NCI-H1436 (cell line): Measurements from ENCODE around the gene PDCD10.

Experiments
- DNase-seq: peaks from one replicate; lab custom pipeline; 2025; lab: John Stamatoyannopoulos, UW

PDCD10 gene

GRCh38 chr3:167734498-167735232, at the start of gene PDCD10:
PDCD10 (minus strand) TSS chr3:167734892; CDS start chr3:167720157, 14,735 bp downstream.
- peak; percentile 100 for DNase-seq

DNA sequence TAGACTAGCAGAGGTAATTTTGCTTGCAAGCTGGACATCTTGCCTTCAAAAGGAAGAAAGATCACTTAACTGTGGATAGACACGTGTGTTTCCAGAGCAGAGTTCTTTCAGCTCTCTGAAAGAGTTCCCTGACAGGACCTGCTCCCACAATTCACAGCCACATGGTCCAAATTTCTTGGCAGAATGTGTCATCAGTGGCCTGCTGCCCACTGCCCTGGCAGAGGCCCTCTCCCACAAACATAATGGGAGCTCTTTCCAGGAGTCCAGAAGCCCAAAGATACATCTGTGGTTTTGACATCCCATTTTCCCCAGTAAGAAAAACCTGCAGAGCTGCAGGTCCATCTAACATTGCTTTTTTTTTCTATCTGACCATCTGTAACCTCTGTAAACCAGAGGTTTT, 49.1 kb upstream of the PDCD10 start:
- DNase-seq: no peak

GRCh38 chr3:167780214-167780883, 45.7 kb upstream of the PDCD10 start:
- DNase-seq: no peak

DNA sequence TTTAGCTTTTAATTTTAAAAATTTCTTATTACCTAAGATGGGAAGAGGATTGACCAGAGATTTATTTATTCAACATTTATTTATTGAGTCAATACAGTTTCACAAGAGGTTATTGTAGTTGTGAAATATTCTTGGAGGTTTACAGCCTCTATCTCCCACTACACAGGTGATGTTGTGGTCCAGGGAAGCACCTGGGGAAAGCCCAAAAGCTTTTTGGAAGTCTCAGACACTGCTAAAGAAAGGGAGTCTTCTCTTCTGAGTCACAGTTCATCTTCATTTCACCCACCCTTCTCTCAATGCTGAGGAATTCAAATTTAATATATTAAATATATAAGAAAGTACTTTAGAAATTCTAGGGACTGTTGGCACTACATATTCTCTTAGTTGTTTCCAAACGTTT, 42.7 kb upstream of the PDCD10 start:
- DNase-seq: no peak

- no peak for DNase-seq
Observed at GRCh38 chr3:167776066-167776685, 41.5 kb upstream of the PDCD10 start.

DNA sequence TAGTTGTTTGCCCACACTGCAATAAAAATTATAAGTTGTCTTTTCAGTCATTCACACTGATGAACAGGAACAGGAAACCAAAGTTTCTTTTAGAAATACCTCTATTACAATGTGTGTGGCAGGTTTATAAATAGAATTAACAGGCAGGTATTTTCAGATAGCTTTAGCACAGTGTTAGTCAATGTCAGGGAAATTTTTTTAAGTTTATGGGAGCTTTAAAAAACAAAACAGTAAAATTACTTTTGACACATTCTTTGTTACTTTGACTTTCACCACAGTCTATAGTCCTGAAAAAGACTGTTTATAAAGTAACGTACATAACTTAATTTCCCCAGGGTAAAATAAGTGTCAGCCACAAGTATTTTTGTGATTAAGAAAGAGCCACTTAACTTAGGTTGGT, 38.9 kb upstream of the PDCD10 start:
- DNase-seq: no peak

DNA sequence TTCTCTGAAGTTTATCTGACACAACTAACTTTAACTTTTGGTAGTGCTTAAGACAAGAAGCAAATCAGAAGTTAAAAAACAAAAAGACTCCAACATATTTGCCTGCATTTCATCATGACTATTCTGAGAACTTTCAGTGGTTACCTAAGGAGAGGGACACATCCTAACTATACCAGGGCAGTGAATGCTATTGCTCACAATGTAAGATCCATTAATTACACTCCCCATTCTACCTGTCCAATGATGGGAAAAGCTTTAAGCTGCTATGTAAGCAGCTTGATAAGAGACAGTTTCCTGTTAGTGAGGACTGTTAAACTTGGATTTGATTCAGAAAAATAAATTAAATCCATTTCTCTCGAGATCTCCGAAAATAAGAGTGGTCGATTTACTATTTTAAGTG, 38.3 kb upstream of the PDCD10 start:
- DNase-seq: no peak

- DNase-seq: no peak
Observed at GRCh38 chr3:167762296-167762695, 27.6 kb upstream of the PDCD10 start.

- DNase-seq: no peak
Observed at GRCh38 chr3:167761302-167761701, 26.6 kb upstream of the PDCD10 start.

GRCh38 chr3:167754049-167754448, 19.4 kb upstream of the PDCD10 start:
- no peak for DNase-seq

DNA sequence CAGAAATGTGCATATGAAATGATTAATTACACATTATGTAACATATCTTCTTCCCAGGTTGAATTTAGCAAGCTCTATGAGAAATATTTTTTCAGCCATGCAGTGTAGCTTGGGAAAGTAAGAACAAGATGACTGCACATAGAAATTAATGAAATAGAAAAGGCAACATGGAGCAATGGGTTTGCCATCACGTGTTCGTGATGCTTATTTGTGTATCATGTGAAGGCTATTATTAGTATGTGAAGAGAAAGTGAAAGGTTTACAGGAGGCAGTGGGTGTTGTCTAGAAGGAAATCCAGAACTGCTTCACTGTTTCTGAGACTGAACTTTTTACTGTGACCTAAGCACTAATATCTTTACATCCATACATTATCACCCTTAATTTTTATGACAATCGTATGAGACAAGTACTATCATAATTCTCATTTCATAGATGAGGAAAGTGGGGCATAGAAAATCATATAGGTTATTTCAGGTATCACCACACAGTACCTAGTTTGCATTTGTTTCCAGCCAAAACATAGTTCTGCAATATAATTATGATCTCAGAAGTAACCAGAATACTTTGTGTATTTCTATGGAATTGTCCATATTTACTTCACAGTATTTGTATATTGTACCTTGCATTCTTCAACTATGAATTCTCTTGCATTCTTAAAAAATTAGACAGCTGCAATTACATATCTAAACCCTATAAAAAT, 15.7 kb upstream of the PDCD10 start:
- DNase-seq: no peak

DNA sequence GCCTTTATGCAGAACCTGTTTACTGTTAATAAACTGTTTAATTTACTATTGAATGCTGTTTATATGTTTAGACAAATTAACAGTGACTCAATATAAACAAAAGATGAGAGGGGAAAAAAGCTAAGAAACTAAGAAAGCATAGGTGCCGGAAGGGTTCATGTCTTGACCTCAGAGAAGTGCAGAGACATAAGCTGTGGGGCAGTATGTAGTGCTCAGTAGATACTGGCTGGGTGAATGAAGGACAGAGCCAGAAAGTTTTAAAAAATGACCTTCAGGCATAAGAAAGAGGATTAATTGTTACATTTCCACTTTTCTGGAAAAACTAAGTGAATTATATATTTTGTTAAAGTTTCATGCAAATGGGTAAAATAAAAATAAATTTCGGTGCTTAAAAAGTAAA, 15.0 kb upstream of the PDCD10 start:
- no peak for DNase-seq

DNA sequence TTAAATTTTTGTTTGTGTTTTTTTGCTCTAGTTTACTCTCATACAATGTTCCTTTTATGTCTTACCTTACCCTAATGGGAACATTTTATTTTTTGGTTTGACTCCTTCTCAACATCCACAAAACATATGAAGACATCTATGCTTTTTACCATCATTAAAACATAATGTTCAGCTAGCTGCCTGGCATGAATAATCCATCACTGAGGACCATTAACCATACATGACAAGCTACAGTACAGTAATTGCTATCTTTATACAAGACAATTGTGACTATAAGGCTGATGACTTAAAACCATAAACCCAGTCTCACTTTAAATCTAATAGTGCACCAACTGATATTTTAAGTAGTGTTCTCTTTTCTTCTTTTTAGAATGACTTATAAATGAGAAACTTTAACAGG, 14.5 kb upstream of the PDCD10 start:
- no peak for DNase-seq

- no peak for DNase-seq
Observed at GRCh38 chr3:167743799-167744198, 9.1 kb upstream of the PDCD10 start.

- DNase-seq: no peak
Observed at GRCh38 chr3:167742338-167742737, 7.6 kb upstream of the PDCD10 start.

DNA sequence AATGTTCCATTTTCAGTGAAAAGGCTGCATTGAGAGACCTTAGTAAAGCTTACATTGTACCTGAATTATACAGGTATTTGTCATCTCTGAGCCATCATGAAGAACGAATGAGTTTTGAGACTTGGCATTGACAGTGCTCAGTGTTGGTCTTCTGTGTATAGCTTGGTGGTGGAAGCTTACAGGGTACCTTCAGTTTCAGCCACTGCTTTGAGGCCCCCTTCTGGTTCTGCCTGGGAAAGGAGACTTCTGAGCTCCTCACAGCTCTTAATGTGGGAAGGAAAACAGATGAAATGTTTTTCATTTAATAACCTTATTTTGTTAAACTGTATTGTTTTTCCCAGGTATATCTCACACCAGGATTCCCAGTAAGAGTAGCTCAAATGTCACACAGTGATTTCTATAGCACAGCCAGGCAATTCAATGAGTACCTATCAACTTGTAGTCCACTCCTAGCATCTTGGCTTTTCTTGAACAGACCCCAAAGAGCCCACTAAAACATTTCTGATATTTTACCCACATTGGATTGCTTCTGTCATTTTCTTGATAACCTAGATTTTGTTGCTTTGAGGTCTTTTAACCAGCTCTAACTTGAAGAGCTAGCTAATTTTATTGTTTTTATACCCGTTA, 6.4 kb upstream of the PDCD10 start:
- peak; percentile 22 for DNase-seq

DNA sequence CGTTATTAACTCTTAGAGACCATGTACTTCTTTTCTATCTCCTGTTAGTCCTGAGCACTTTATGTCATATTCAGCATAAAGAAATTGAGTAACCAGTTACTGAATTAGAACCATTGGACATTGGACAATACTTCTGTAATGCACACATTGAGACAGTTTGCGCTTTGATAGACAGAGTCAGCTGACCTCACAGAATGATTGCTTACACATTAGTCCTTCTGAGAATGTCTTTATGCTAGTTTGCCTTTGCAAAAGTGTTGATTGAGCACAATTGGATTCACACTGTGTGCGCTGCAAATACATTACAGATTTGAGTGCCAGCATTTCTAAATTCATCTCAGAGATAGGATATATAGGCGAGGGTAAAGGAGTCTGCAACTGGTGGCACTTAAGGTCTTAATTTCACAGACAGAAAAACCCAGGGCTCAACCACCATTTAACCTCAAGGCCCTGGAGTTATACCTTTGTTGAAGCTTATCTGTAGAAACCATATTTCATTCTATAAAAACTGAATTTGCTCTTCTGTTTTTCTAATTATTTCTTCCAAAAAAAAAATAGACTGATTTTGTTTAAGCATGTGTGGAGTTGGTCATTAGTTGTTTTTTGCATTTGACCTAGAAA, 4.6 kb upstream of the PDCD10 start:
- DNase-seq: no peak

DNA sequence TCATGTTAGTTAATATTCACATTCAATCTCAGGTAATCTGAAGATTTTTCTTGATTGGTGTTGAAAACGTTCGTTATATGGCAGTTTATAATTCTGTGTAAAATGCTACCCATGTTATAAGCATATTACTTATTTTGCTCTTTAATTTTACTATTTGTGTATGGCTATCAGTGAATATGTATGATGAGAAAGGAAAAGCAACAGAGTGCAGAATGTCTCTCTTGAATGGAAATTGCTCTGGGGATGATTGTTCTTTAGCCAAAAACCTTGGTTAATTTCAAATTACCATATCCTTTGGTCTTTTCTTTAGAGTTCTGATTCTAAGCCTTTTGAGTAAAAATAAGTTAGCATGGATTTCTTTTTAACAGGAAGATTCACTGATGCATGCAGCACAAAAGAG, 3.3 kb upstream of the PDCD10 start:
- DNase-seq: no peak

- no peak for DNase-seq
Observed at GRCh38 chr3:167736997-167737396, 2.3 kb upstream of the PDCD10 start.

DNA sequence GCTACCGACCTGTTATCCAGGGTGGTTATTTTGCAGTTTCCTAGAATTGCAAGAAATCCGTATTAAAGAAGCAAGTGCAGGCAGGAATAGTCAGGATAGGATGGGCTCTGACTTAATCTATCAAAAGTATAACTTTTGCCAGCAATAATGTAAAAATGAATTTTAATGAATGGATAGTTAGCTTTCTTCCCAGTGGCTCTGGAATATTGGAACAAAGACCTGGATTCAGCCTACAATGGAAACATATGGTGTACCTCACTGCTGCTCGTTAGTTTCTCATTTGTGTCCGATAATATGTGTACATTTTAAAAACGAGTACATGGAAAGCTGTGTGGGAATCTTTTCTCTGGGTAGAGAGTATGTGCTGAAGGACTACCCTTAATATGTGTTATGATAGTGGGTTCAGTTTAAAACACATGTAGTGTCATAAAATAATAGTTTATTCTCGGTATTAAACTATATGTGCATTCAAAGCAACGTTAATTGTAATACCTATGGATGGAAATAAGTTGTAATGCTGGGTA, 1.6 kb upstream of the PDCD10 start:
- DNase-seq: no peak
